Measurements from ENCODE around the gene AP3D1. TPM values are rescaled to one million over a fixed set of nuclear protein-coding genes. Genes with fewer than 3 reads are reported as not detected.

AP3D1 gene
- total and polyA plus RNA-seq, 2 donors from 2014 or later, result 68.4 to 125 TPM

DNA sequence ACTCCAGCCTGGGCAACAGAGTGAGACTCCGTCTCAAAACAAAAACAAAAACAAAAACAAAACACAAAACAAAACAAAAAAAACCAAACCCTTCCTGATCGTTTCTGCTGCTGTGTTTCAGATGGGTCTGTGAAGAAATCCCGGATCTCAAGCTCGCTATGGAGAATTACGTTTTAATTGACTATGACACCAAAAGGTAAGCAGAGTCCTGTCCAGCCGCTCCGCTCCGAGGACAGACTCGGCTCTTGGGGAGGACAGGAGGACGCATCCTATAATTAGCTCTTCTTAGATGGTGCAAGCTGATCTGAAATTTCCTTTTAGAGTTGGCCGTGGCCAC lies 34.3 kb upstream of the AP3D1 start:
- Histone ChIP-seq H3K27ac (ENCODE audit: low read depth in 2 of 2, low read length in 2 of 2) (peak overlapping the region in 1 of 2 donors; percentile 57), H3K9ac (ENCODE audit: low read length in 3 of 3) (peak overlapping the region in 1 of 3 donors; percentile 61), H3K36me3 (ENCODE audit: control insufficient read depth in 2 of 3, insufficient read depth in 3 of 3, low read length in 3 of 3) (peaks cover 0 to 29% (median 0%) of the 10 kb centered on the region in 3 donors), H3K4me3 (ENCODE audit: low read length in 3 of 3) (peak overlapping the region in 1 of 3 donors; percentile 21), H3K4me1 (ENCODE audit: control insufficient read depth in 2 of 3, insufficient read depth in 2 of 3, low read depth in 1 of 3, low read length in 3 of 3) (peaks cover 0 to 18% (median 14%) of the 10 kb centered on the region in 3 donors), H3K27me3 (ENCODE audit: control insufficient read depth, insufficient read depth, low read length) (no peaks in the 10 kb centered on the region), H3K9me3 (ENCODE audit: control insufficient read depth in 2 of 3, insufficient read depth in 1 of 3, low read length in 3 of 3) (no peaks in the 10 kb centered on the region)
- intact Hi-C loops (cut with DNase I), result no loop called here
- FAIRE-seq, result no peak
- DNase-seq, result no peak
- no peak for TF ChIP-seq CTCF (IDR thresholded peaks at IDR 0.05; ENCODE audit: borderline replicate concordance, extremely low read depth, insufficient read depth)

GRCh38 chr19:2184422-2184975 lies 33.1 kb upstream of the AP3D1 start:
- no peak overlapping the region for H3K4me3 ChIP-seq (ENCODE audit: low read length in 3 of 3)
- peaks cover 0 to 18% (median 14%) of the 10 kb centered on the region in 3 donors for H3K4me1 ChIP-seq (ENCODE audit: control insufficient read depth in 2 of 3, insufficient read depth in 2 of 3, low read depth in 1 of 3, low read length in 3 of 3)
- no peaks in the 10 kb centered on the region for H3K9me3 ChIP-seq (ENCODE audit: control insufficient read depth in 2 of 3, insufficient read depth in 1 of 3, low read length in 3 of 3)
- intact Hi-C loops (cut with DNase I), result no loop called here
- no peaks in the 10 kb centered on the region for H3K27me3 ChIP-seq (ENCODE audit: control insufficient read depth, insufficient read depth, low read length)
- TF ChIP-seq CTCF (IDR thresholded peaks at IDR 0.05; ENCODE audit: borderline replicate concordance, extremely low read depth, insufficient read depth), result no peak
- H3K27ac ChIP-seq (ENCODE audit: low read depth in 2 of 2, low read length in 2 of 2), result no peak overlapping the region
- no peak for DNase-seq
- H3K9ac ChIP-seq (ENCODE audit: low read length in 3 of 3), result no peak overlapping the region
- FAIRE-seq, result no peak
- H3K36me3 ChIP-seq (ENCODE audit: control insufficient read depth in 2 of 3, insufficient read depth in 3 of 3, low read length in 3 of 3), result peaks cover 0 to 30% (median 0%) of the 10 kb centered on the region in 3 donors

DNA sequence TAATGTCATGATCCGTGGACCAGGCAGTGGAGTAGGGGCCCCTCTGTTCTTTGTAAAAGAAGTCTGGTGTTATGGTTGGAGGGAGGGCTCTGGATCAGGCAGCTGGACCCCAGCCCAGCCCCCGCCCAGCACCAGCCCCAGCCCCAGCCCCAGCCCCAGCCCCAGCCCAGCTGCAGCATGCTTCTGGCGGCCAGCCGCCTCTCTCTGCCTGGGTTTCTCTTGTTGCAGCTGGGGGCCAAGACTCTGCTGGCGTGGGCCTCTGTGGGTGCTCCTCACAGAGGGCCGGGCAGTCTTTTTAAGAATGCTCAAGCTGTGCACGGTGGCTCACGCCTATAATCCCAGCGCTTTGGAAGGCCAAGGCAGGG lies 30.2 kb upstream of the AP3D1 start:
- FAIRE-seq, result no peak

More for the DNA sequence above, 30.2 kb upstream of the AP3D1 start:
- Histone ChIP-seq H3K27me3 (ENCODE audit: control insufficient read depth, insufficient read depth, low read length) (no peaks in the 10 kb centered on the region), H3K4me3 (ENCODE audit: low read length in 3 of 3) (no peak overlapping the region), H3K36me3 (ENCODE audit: control insufficient read depth in 2 of 3, insufficient read depth in 3 of 3, low read length in 3 of 3) (peaks cover 0 to 20% (median 0%) of the 10 kb centered on the region in 3 donors), H3K9ac (ENCODE audit: low read length in 3 of 3) (no peak overlapping the region), H3K4me1 (ENCODE audit: control insufficient read depth in 2 of 3, insufficient read depth in 2 of 3, low read depth in 1 of 3, low read length in 3 of 3) (peaks cover 0 to 6% (median 6%) of the 10 kb centered on the region in 3 donors), H3K27ac (ENCODE audit: low read depth in 2 of 2, low read length in 2 of 2) (no peak overlapping the region), H3K9me3 (ENCODE audit: control insufficient read depth in 2 of 3, insufficient read depth in 1 of 3, low read length in 3 of 3) (no peaks in the 10 kb centered on the region)
- TF ChIP-seq CTCF (IDR thresholded peaks at IDR 0.05; ENCODE audit: borderline replicate concordance, extremely low read depth, insufficient read depth), result no peak
- no peak for DNase-seq
- intact Hi-C loops (cut with DNase I), result no loop called here
